ENCODE measurements around the gene PLCB1. TPM values are rescaled to one million over a fixed set of nuclear protein-coding genes. Genes with fewer than 3 reads are reported as not detected.
A peak's percentile ranks its signal among the peaks of the same experiment; 100 is the strongest.

PLCB1 gene
- total RNA-seq, 1 experiment from 2014 or later = 6.8 TPM

GRCh38 chr20:8389381-8390036, 257.4 kb downstream of the PLCB1 start:
- peak; percentile 75 for DNase-seq (ENCODE audit: low spot score)
- Histone ChIP-seq H3K27me3 (replicated peaks; ENCODE audit: insufficient read depth, low read depth, low read length, poor library complexity) (no peaks in the 10 kb centered on the region), H3K27ac (ENCODE audit: low read depth, low read length, poor library complexity, severe bottlenecking) (no peak overlapping the region), H3K4me3 (ENCODE audit: low read depth, low read length, poor library complexity, severe bottlenecking) (no peak overlapping the region), H3K9me3 (ENCODE audit: low read depth, low read length, poor library complexity, severe bottlenecking) (no peaks in the 10 kb centered on the region), H3K4me1 (ENCODE audit: insufficient read depth, low read length, poor library complexity, severe bottlenecking) (peaks cover 31% of the 10 kb centered on the region), H3K36me3 (ENCODE audit: insufficient read depth, low read length, poor library complexity, severe bottlenecking) (no peaks in the 10 kb centered on the region)
- TF ChIP-seq EZH2 (IDR thresholded peaks at IDR 0.05; ENCODE audit: borderline replicate concordance, low read depth, low read length, poor library complexity, severe bottlenecking) = no peak
- peak; percentile 61 for TF ChIP-seq CTCF (conservative IDR thresholded peaks at IDR 0.05; ENCODE audit: low read depth, low read length)
- CTCF ChIA-PET = no interaction called here
- POLR2A ChIA-PET (ENCODE audit: low non-redundant PET) = no interaction called here
- intact Hi-C loops (cut with micrococcal nuclease; ENCODE audit: unreplicated experiment) = loop anchor here (2.0 to 5.0 kb wide), 3 partner anchors 82 to 347 kb away; no protein-coding TSS in a partner anchor
- BruUV-seq (replicated peaks) = no TSS peak

GRCh38 chr20:8390037-8390433, 258.0 kb downstream of the PLCB1 start:
- no peak overlapping the region for H3K4me3 ChIP-seq (ENCODE audit: low read depth, low read length, poor library complexity, severe bottlenecking)
- no TSS peak for BruUV-seq (replicated peaks)
- H3K4me1 ChIP-seq (ENCODE audit: insufficient read depth, low read length, poor library complexity, severe bottlenecking) = peaks cover 33% of the 10 kb centered on the region
- intact Hi-C loops (cut with micrococcal nuclease; ENCODE audit: unreplicated experiment) = no loop called here
- no peak for DNase-seq (ENCODE audit: low spot score)
- H3K9me3 ChIP-seq (ENCODE audit: low read depth, low read length, poor library complexity, severe bottlenecking) = no peaks in the 10 kb centered on the region
- no peak for TF ChIP-seq EZH2 (IDR thresholded peaks at IDR 0.05; ENCODE audit: borderline replicate concordance, low read depth, low read length, poor library complexity, severe bottlenecking)
- H3K27me3 ChIP-seq (replicated peaks; ENCODE audit: insufficient read depth, low read depth, low read length, poor library complexity) = no peaks in the 10 kb centered on the region
- H3K27ac ChIP-seq (ENCODE audit: low read depth, low read length, poor library complexity, severe bottlenecking) = no peak overlapping the region
- H3K36me3 ChIP-seq (ENCODE audit: insufficient read depth, low read length, poor library complexity, severe bottlenecking) = no peaks in the 10 kb centered on the region
- CTCF ChIA-PET = no interaction called here
- POLR2A ChIA-PET (ENCODE audit: low non-redundant PET) = no interaction called here

GRCh38 chr20:8390500-8390899, 258.4 kb downstream of the PLCB1 start:
- H3K9me3 ChIP-seq (ENCODE audit: low read depth, low read length, poor library complexity, severe bottlenecking) = no peaks in the 10 kb centered on the region
- no peak for TF ChIP-seq EZH2 (IDR thresholded peaks at IDR 0.05; ENCODE audit: borderline replicate concordance, low read depth, low read length, poor library complexity, severe bottlenecking)
- no peak for TF ChIP-seq CTCF (conservative IDR thresholded peaks at IDR 0.05; ENCODE audit: low read depth, low read length)
- H3K27me3 ChIP-seq (replicated peaks; ENCODE audit: insufficient read depth, low read depth, low read length, poor library complexity) = no peaks in the 10 kb centered on the region
- H3K27ac ChIP-seq (ENCODE audit: low read depth, low read length, poor library complexity, severe bottlenecking) = no peak overlapping the region
- no TSS peak for BruUV-seq (replicated peaks)
- POLR2A ChIA-PET (ENCODE audit: low non-redundant PET) = no interaction called here
- CTCF ChIA-PET = no interaction called here
- no peaks in the 10 kb centered on the region for H3K36me3 ChIP-seq (ENCODE audit: insufficient read depth, low read length, poor library complexity, severe bottlenecking)
- peaks cover 28% of the 10 kb centered on the region for H3K4me1 ChIP-seq (ENCODE audit: insufficient read depth, low read length, poor library complexity, severe bottlenecking)
- no peak overlapping the region for H3K4me3 ChIP-seq (ENCODE audit: low read depth, low read length, poor library complexity, severe bottlenecking)
- no peak for DNase-seq (ENCODE audit: low spot score)
- intact Hi-C loops (cut with micrococcal nuclease; ENCODE audit: unreplicated experiment) = no loop called here

GRCh38 chr20:8393381-8393780, 261.3 kb downstream of the PLCB1 start:
- H3K4me1 ChIP-seq (ENCODE audit: insufficient read depth, low read length, poor library complexity, severe bottlenecking) = peaks cover 15% of the 10 kb centered on the region
- POLR2A ChIA-PET (ENCODE audit: low non-redundant PET) = no interaction called here
- BruUV-seq (replicated peaks) = no TSS peak
- no peak overlapping the region for H3K27ac ChIP-seq (ENCODE audit: low read depth, low read length, poor library complexity, severe bottlenecking)
- intact Hi-C loops (cut with micrococcal nuclease; ENCODE audit: unreplicated experiment) = no loop called here
- DNase-seq (ENCODE audit: low spot score) = no peak
- no peaks in the 10 kb centered on the region for H3K36me3 ChIP-seq (ENCODE audit: insufficient read depth, low read length, poor library complexity, severe bottlenecking)
- CTCF ChIA-PET = no interaction called here
- TF ChIP-seq CTCF (conservative IDR thresholded peaks at IDR 0.05; ENCODE audit: low read depth, low read length) (no peak), EZH2 (IDR thresholded peaks at IDR 0.05; ENCODE audit: borderline replicate concordance, low read depth, low read length, poor library complexity, severe bottlenecking) (no peak)
- no peaks in the 10 kb centered on the region for H3K9me3 ChIP-seq (ENCODE audit: low read depth, low read length, poor library complexity, severe bottlenecking)
- H3K4me3 ChIP-seq (ENCODE audit: low read depth, low read length, poor library complexity, severe bottlenecking) = no peak overlapping the region
- H3K27me3 ChIP-seq (replicated peaks; ENCODE audit: insufficient read depth, low read depth, low read length, poor library complexity) = no peaks in the 10 kb centered on the region
